ENCODE results near the gene TRPM3.

Gene TRPM3

GRCh38 chr9:70498866-70499265 is 622.6 kb downstream of the TRPM3 start:
- no peak for DNase-seq (ENCODE audit: low spot score)
- TF ChIP-seq CTCF (IDR thresholded peaks at IDR 0.05; ENCODE audit: borderline replicate concordance, control extremely low read depth, extremely low read depth, insufficient read depth, missing control alignments): no peak
- in situ Hi-C loops (cut with MboI; ENCODE audit: low sequenced_read_pairs, unreplicated experiment): no loop called here

DNA sequence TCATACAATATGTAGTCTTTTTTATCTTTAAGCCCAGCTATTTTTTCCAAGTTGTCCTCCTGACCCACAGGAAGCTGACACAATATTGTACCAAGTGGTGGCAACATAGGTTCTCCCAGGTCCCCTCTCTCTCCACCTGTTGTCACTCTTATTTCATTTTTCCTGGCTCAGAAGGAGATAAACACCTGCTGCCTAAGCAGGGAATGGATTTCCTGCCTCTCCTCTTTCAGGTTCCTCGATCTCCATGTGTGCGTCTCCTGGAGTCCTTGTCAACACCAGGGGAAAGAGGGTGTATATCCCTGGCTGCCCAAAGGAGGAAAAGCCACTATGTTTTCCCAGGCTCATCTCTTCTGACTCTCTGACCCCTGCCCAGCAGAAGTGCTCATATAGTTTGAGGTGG is 625.2 kb downstream of the TRPM3 start:
- TF ChIP-seq CTCF (IDR thresholded peaks at IDR 0.05; ENCODE audit: borderline replicate concordance, control extremely low read depth, extremely low read depth, insufficient read depth, missing control alignments): no peak
- in situ Hi-C loops (cut with MboI; ENCODE audit: low sequenced_read_pairs, unreplicated experiment): no loop called here
- no peak for DNase-seq (ENCODE audit: low spot score)

GRCh38 chr9:70495514-70495913 is 625.9 kb downstream of the TRPM3 start:
- in situ Hi-C loops (cut with MboI; ENCODE audit: low sequenced_read_pairs, unreplicated experiment): no loop called here
- no peak for DNase-seq (ENCODE audit: low spot score)
- TF ChIP-seq CTCF (IDR thresholded peaks at IDR 0.05; ENCODE audit: borderline replicate concordance, control extremely low read depth, extremely low read depth, insufficient read depth, missing control alignments): no peak

- DNase-seq (ENCODE audit: low spot score): no peak
- no peak for TF ChIP-seq CTCF (IDR thresholded peaks at IDR 0.05; ENCODE audit: borderline replicate concordance, control extremely low read depth, extremely low read depth, insufficient read depth, missing control alignments)
- in situ Hi-C loops (cut with MboI; ENCODE audit: low sequenced_read_pairs, unreplicated experiment): no loop called here
Measured at GRCh38 chr9:70494221-70494620, 627.2 kb downstream of the TRPM3 start.

- no peak for DNase-seq (ENCODE audit: low spot score)
- no peak for TF ChIP-seq CTCF (IDR thresholded peaks at IDR 0.05; ENCODE audit: borderline replicate concordance, control extremely low read depth, extremely low read depth, insufficient read depth, missing control alignments)
- in situ Hi-C loops (cut with MboI; ENCODE audit: low sequenced_read_pairs, unreplicated experiment): no loop called here
Measured at GRCh38 chr9:70493029-70493428, 628.4 kb downstream of the TRPM3 start.

GRCh38 chr9:70492319-70492777 is 629.1 kb downstream of the TRPM3 start:
- in situ Hi-C loops (cut with MboI; ENCODE audit: low sequenced_read_pairs, unreplicated experiment): no loop called here

More at GRCh38 chr9:70492319-70492777, 629.1 kb downstream of the TRPM3 start:
- TF ChIP-seq CTCF (IDR thresholded peaks at IDR 0.05; ENCODE audit: borderline replicate concordance, control extremely low read depth, extremely low read depth, insufficient read depth, missing control alignments): no peak
- no peak for DNase-seq (ENCODE audit: low spot score)

All from GM13976 (cell line).